K562 (cell line): ENCODE data around the gene TSPYL6. TPM values are rescaled to one million over a fixed set of nuclear protein-coding genes. Genes with fewer than 3 reads are reported as not detected.
A peak's percentile ranks its signal among the peaks of the same experiment; 100 is the strongest.

Experiments used
- ATAC-seq: fragments of 200-7000 bp; cut with Tn5 transposase; 3 replicates; pipeline ENCODE4 v1.9.1; 2020; ENCODE audit warnings: moderate library complexity
- BruUV-seq: library from RNA; stranded (reverse); fragments of 400-500 nt; replicated peaks from 2 replicates; lab custom pipeline; 2021; lab: Mats Ljungman, UMichigan
- CTCF ChIA-PET: fragments of 300-600 bp; formaldehyde crosslinking; extraction: SDS; loops from one replicate; lab custom pipeline; 2021; ENCODE audit warnings: low intra/inter-chr PET ratio; lab: Yijun Ruan, JAX
- POLR2A ChIA-PET: fragments of 300-600, 350-650 bp; sonication (Branson Sonifier 250); formaldehyde crosslinking; extraction: SDS; loops from one replicate; lab custom pipeline; 2021; ENCODE audit warnings: antibody characterized with exemption, inconsistent platforms; lab: Yijun Ruan, JAX
- DNase-seq, 4 experiments: peaks; one replicate each; pipeline versions ENCODE4 v3.0.0 to v3.0.0-alpha.2; 2011 to 2018; ENCODE audit warnings: low spot score in 3 of 4, mixed read lengths in 3 of 4; ENCODE audit errors: extremely low read depth in 1 of 4
- FAIRE-seq: peaks from 2 replicates; lab custom pipeline; 2011; peaks lifted over from hg19 to GRCh38; lab: Jason Lieb, UNC
- H2AFZ ChIP-seq: 2 replicates; pipeline ENCODE4 v1.6.0; 2011; ENCODE audit warnings: low read depth, low read length, control low read depth, inconsistent platforms
- H3K27ac ChIP-seq: fragments of 200-600 bp; 3 replicates; pipeline ENCODE4 v1.8.0; 2011; ENCODE audit warnings: low read depth, mild to moderate bottlenecking, control low read depth, inconsistent platforms, low read length, moderate library complexity, mixed read lengths; ENCODE audit errors: extremely low read depth
- H3K27me3 ChIP-seq, 2 experiments: fragments of 300-600 bp in 1 of 2; 2 replicates in 1 of 2; 3 replicates in 1 of 2; pipeline versions ENCODE4 v1.6.0 to v1.8.0; 2011; ENCODE audit warnings: inconsistent platforms in 2 of 2, low read length in 2 of 2, mild to moderate bottlenecking in 1 of 2, mixed read lengths in 1 of 2, moderate library complexity in 1 of 2; ENCODE audit not compliant: control insufficient read depth in 2 of 2, insufficient read depth in 2 of 2
- H3K36me3 ChIP-seq: fragments of 300-600 bp; 3 replicates; pipeline ENCODE4 v1.8.0; 2011; ENCODE audit warnings: mild to moderate bottlenecking, low read length, inconsistent platforms; ENCODE audit not compliant: control insufficient read depth, insufficient read depth
- H3K4me1 ChIP-seq, 2 experiments: fragments of 200-600 bp in 1 of 2; replicated peaks in 1 of 2; 2 replicates in 1 of 2; 3 replicates in 1 of 2; pipeline versions ENCODE4 v1.5.1 to v1.8.0; 2011; ENCODE audit warnings: inconsistent platforms in 2 of 2, low read length in 2 of 2, mild to moderate bottlenecking in 1 of 2, mixed read lengths in 1 of 2, moderate library complexity in 1 of 2; ENCODE audit not compliant: control insufficient read depth in 2 of 2, insufficient read depth in 2 of 2
- H3K4me2 ChIP-seq: 2 replicates; pipeline ENCODE4 v1.6.1; 2011; ENCODE audit warnings: low read length, control low read depth, inconsistent platforms, mixed read lengths; ENCODE audit not compliant: insufficient read depth
- H3K4me3 ChIP-seq: fragments of 200-600 bp; sonication (generic), shearing (Covaris generic); 2 replicates; pipeline ENCODE4 v1.5.1; 2016; ENCODE audit warnings: control low read depth, inconsistent platforms
- H3K79me2 ChIP-seq: fragments of 200-600 bp; 3 replicates; pipeline ENCODE4 v1.8.0; 2011; ENCODE audit warnings: low read length, inconsistent platforms; ENCODE audit not compliant: control insufficient read depth, insufficient read depth
- H3K9ac ChIP-seq, 2 experiments: 2 replicates each; pipeline versions ENCODE4 v1.6.0 to v1.6.1; 2011; ENCODE audit warnings: low read depth in 2 of 2, low read length in 2 of 2, control low read depth in 1 of 2, inconsistent platforms in 1 of 2, mild to moderate bottlenecking in 1 of 2, mixed read lengths in 1 of 2; ENCODE audit not compliant: insufficient read depth in 1 of 2
- H3K9me1 ChIP-seq: one replicate; pipeline ENCODE4 v1.6.0; 2011; ENCODE audit warnings: inconsistent platforms, mild to moderate bottlenecking, low read length, moderate library complexity; ENCODE audit not compliant: control insufficient read depth, insufficient read depth
- H3K9me3 ChIP-seq: replicated peaks from 2 replicates; pipeline ENCODE4 v1.5.1; 2011; ENCODE audit warnings: low read depth, low read length, inconsistent platforms; ENCODE audit not compliant: control insufficient read depth, insufficient read depth
- H4K20me1 ChIP-seq: replicated peaks from 2 replicates; pipeline ENCODE4 v1.6.1; 2011; ENCODE audit warnings: low read length, inconsistent platforms, mixed read lengths; ENCODE audit not compliant: control insufficient read depth, insufficient read depth
- RAD21 ChIP-seq, 2 experiments: fragments of 250-450 bp in 1 of 2; fragments of 450-650 bp in 1 of 2; sonication (Bioruptor Pico) in 1 of 2; formaldehyde crosslinking in 1 of 2; IDR thresholded peaks in 1 of 2; conservative IDR thresholded peaks in 1 of 2; 2 replicates each; pipeline versions ENCODE4 v1.4.0 to v1.8.0; 2020 to 2022; ENCODE audit warnings: mild to moderate bottlenecking in 2 of 2, moderate library complexity in 1 of 2
- SMAD2 ChIP-seq: fragments of 150-350 bp; IDR thresholded peaks from 2 replicates; pipeline ENCODE4 v1.6.1; 2014; ENCODE audit warnings: low read depth, mild to moderate bottlenecking, low read length
- SMC3 ChIP-seq: conservative IDR thresholded peaks from 2 replicates; pipeline ENCODE4 v1.6.1; 2011; ENCODE audit warnings: low read depth, low read length, improper control_type of control experiment; ENCODE audit not compliant: insufficient read depth
- TFAM ChIP-seq: fragments of 250-450 bp; sonication (Bioruptor Pico); conservative IDR thresholded peaks from 2 replicates; pipeline ENCODE4 v1.5.0; 2021; ENCODE audit warnings: mild to moderate bottlenecking, moderate library complexity
- in situ Hi-C: fragments of 300-500 bp; cut with MboI; formaldehyde crosslinking; loops from 4 replicates; pipeline ENCODE4 v1.15.0; 2018; ENCODE audit warnings: inconsistent platforms, mixed read lengths
- intact Hi-C: fragments of 100-400 bp; cut with micrococcal nuclease; formaldehyde crosslinking; loops from 2 replicates; pipeline ENCODE4 v1.14.2; 2022
- polyA plus RNA-seq, 8 experiments: library from polyadenylated mRNA; depleted of rRNA in 4 of 8; stranded (reverse) in 5 of 8; unstranded in 3 of 8; fragments of >200 nt; fragmentation: Nextera tagmentation in 2 of 8; fragmentation: Illumina TruSeq in 1 of 8; extraction: Ambion mirVana in 2 of 8; extraction: Trizol in 1 of 8; gene quantifications; 2 replicates each; pipeline versions ENCODE4 v1.2.1 to v1.2.3, GENCODE V29; 2011 to 2014; ENCODE audit warnings: inconsistent platforms in 1 of 8, missing spikeins in 1 of 8
- total RNA-seq, 7 experiments: library from RNA; depleted of rRNA in 6 of 7; stranded (reverse); fragments of >200 nt in 6 of 7; fragmentation: Illumina TruSeq in 2 of 7; extraction: Trizol in 2 of 7; gene quantifications; 2 replicates each; pipeline versions ENCODE4 v1.2.1 to v1.2.3, GENCODE V29; 2011 to 2021; ENCODE audit warnings: low replicate concordance in 1 of 7
- TF ChIP-seq, protein P1 (sequence below), 2 experiments: fragments of 200-800 bp in 1 of 2; sonication (Bioruptor generic) in 1 of 2; sonication (generic) in 1 of 2; formaldehyde crosslinking in 1 of 2; IDR thresholded peaks in 1 of 2; conservative IDR thresholded peaks in 1 of 2; 2 replicates each; pipeline versions ENCODE4 v1.5.0 to v1.6.1; 2016 to 2020; ENCODE audit warnings: missing compliant biosample characterization in 1 of 2, missing genetic modification characterization in 1 of 2, missing genetic modification reagents in 1 of 2
- TF ChIP-seq, protein P2 (sequence below), 3 experiments: IDR thresholded peaks in 2 of 3; conservative IDR thresholded peaks in 1 of 3; 2 replicates each; pipeline ENCODE4 v1.5.1; 2011 to 2012; ENCODE audit warnings: low read length in 3 of 3, mild to moderate bottlenecking in 3 of 3, control low read depth in 2 of 3, improper control_type of control experiment in 1 of 3, inconsistent platforms in 1 of 3, low read depth in 1 of 3, mixed read lengths in 1 of 3, moderate library complexity in 1 of 3; ENCODE audit not compliant: insufficient read depth in 2 of 3
- TF ChIP-seq, protein P3 (sequence below), 2 experiments: fragments of 450-650 bp; IDR thresholded peaks; 2 replicates each; pipeline ENCODE4 v1.6.1; 2018; ENCODE audit warnings: mild to moderate bottlenecking in 2 of 2, low read depth in 1 of 2; ENCODE audit not compliant: partially characterized antibody in 2 of 2

Gene TSPYL6
- total and polyA plus RNA-seq, 9 of the 15 experiments (the other 6 are each of a cell fraction or from before 2014, with no cell fraction given) = 1.5 to 10.1 (median 7.6) TPM

DNA sequence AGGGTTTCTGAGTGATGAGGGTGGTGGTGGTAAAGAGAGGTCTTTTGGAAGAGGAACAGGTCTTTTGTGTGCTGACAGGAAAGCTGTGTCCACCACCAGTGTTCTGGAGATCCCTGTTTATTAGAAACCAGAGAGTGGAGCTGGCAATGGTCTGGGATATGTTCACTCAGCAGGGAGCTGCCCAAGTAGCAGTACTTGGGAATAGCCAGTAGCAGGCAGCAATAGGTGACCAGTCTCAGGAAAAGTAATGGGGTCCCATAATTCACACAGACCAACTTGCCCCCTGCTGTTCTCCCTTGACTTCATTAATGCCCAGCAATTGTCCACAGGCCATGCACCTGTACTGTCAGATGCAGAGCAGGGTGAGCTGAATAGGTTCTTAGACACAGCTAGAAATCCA is 1.8 kb downstream of the TSPYL6 start:
- Histone ChIP-seq H3K4me2 (peak overlapping the region; percentile 86), H4K20me1 (peaks cover 19% of the 10 kb centered on the region), H3K4me1 (peaks cover 0 to 8% of the 10 kb centered on the region in 2 experiments; a peak in 1 of 5 replicates), H3K4me3 (peak overlapping the region; percentile 58), H3K79me2 (peaks cover 64% of the 10 kb centered on the region)
- DNase-seq = peak; percentile 9 to 27 (median 18)
- ChIA-PET POLR2A (interaction anchor here (0.8 to 2.3 kb wide), 3 partner anchors 10 to 27 kb away, joined by 3 to 18 read pairs (median 4); no protein-coding TSS in a partner anchor), CTCF (no interaction called here)
- peak in 1 of 2 experiments; percentile 28; a peak in 2 of 4 replicates for TF ChIP-seq RAD21 (CRISPR knock-in tag; conservative IDR thresholded peaks at IDR 0.05 in 1 of 2, IDR thresholded peaks at IDR 0.05 in 1 of 2)
- TF ChIP-seq TFAM = no peak
- TF ChIP-seq, protein P1, sequence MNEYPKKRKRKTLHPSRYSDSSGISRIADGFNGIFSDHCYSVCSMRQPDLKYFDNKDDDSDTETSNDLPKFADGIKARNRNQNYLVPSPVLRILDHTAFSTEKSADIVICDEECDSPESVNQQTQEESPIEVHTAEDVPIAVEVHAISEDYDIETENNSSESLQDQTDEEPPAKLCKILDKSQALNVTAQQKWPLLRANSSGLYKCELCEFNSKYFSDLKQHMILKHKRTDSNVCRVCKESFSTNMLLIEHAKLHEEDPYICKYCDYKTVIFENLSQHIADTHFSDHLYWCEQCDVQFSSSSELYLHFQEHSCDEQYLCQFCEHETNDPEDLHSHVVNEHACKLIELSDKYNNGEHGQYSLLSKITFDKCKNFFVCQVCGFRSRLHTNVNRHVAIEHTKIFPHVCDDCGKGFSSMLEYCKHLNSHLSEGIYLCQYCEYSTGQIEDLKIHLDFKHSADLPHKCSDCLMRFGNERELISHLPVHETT (CRISPR knock-in tag; conservative IDR thresholded peaks at IDR 0.05 in 1 of 2, IDR thresholded peaks at IDR 0.05 in 1 of 2) = no peak
- no peak for TF ChIP-seq SMAD2
- TF ChIP-seq, protein P2, sequence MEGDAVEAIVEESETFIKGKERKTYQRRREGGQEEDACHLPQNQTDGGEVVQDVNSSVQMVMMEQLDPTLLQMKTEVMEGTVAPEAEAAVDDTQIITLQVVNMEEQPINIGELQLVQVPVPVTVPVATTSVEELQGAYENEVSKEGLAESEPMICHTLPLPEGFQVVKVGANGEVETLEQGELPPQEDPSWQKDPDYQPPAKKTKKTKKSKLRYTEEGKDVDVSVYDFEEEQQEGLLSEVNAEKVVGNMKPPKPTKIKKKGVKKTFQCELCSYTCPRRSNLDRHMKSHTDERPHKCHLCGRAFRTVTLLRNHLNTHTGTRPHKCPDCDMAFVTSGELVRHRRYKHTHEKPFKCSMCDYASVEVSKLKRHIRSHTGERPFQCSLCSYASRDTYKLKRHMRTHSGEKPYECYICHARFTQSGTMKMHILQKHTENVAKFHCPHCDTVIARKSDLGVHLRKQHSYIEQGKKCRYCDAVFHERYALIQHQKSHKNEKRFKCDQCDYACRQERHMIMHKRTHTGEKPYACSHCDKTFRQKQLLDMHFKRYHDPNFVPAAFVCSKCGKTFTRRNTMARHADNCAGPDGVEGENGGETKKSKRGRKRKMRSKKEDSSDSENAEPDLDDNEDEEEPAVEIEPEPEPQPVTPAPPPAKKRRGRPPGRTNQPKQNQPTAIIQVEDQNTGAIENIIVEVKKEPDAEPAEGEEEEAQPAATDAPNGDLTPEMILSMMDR (IDR thresholded peaks at IDR 0.05 in 2 of 3, conservative IDR thresholded peaks at IDR 0.05 in 1 of 3; ENCODE audit: insufficient read depth in 2 of 3, low read depth in 1 of 3, low read length in 3 of 3) = peak; percentile 44 to 55 (median 48)
- TF ChIP-seq, protein P3, sequence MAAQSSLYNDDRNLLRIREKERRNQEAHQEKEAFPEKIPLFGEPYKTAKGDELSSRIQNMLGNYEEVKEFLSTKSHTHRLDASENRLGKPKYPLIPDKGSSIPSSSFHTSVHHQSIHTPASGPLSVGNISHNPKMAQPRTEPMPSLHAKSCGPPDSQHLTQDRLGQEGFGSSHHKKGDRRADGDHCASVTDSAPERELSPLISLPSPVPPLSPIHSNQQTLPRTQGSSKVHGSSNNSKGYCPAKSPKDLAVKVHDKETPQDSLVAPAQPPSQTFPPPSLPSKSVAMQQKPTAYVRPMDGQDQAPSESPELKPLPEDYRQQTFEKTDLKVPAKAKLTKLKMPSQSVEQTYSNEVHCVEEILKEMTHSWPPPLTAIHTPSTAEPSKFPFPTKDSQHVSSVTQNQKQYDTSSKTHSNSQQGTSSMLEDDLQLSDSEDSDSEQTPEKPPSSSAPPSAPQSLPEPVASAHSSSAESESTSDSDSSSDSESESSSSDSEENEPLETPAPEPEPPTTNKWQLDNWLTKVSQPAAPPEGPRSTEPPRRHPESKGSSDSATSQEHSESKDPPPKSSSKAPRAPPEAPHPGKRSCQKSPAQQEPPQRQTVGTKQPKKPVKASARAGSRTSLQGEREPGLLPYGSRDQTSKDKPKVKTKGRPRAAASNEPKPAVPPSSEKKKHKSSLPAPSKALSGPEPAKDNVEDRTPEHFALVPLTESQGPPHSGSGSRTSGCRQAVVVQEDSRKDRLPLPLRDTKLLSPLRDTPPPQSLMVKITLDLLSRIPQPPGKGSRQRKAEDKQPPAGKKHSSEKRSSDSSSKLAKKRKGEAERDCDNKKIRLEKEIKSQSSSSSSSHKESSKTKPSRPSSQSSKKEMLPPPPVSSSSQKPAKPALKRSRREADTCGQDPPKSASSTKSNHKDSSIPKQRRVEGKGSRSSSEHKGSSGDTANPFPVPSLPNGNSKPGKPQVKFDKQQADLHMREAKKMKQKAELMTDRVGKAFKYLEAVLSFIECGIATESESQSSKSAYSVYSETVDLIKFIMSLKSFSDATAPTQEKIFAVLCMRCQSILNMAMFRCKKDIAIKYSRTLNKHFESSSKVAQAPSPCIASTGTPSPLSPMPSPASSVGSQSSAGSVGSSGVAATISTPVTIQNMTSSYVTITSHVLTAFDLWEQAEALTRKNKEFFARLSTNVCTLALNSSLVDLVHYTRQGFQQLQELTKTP (IDR thresholded peaks at IDR 0.05; ENCODE audit: low read depth in 1 of 2, partially characterized antibody in 2 of 2) = no peak
- TF ChIP-seq SMC3 = 0 out of 2 replicates have a peak, but pooled peaks have one; percentile 4
- TF ChIP-seq, all 486 proteins: peak for 3
- Histone ChIP-seq H3K27me3 (no peaks in the 10 kb centered on the region; a peak in 1 of 5 replicates), H3K9me1 (no peaks in the 10 kb centered on the region), H3K36me3 (peaks cover 14% of the 10 kb centered on the region; the same call in 2 of the 3 replicates), H2AFZ (no peak overlapping the region), H3K9me3 (no peaks in the 10 kb centered on the region; the same call in 1 of the 2 replicates), H3K27ac (no peak overlapping the region; the same call in 2 of the 3 replicates), H3K9ac (peak overlapping the region; percentile 61 to 82; a peak in 3 of 4 replicates)
- peak; percentile 42 for FAIRE-seq
- in situ Hi-C loops = no loop called here
- ATAC-seq = peak; percentile 66
- intact Hi-C loops = no loop called here
- BruUV-seq = no TSS peak
